ENCODE results near the gene GADL1. TPM values are rescaled to one million over a fixed set of nuclear protein-coding genes. Genes with fewer than 3 reads are reported as not detected.

Gene GADL1
- total and polyA plus RNA-seq, 3 donors from 2014 or later, result 0.08 to 0.30 TPM; not detected in 1

DNA sequence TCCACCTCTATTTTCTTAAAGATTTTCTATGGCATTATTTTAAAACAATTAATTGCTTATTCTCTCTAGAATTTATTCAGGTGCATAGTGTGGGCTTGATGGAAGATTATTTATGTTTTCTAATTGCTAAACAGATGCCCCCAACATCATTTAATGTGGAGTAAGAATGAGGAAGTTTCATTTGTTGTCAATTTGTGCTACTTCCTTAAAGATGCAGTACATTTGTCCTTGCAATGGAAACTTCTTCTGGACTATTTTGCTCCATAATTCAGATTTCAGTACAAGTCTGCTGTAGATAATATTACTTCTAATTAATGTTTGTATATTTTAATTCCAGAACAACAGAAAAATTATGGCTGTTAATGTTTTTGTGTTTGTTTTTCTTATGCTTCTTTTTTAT lies 183.3 kb downstream of the GADL1 start:
- no peaks in the 10 kb centered on the region for H3K36me3 ChIP-seq (ENCODE audit: low read depth, missing control alignments)
- no peaks in the 10 kb centered on the region for H3K9me3 ChIP-seq
- TF ChIP-seq, protein P1, sequence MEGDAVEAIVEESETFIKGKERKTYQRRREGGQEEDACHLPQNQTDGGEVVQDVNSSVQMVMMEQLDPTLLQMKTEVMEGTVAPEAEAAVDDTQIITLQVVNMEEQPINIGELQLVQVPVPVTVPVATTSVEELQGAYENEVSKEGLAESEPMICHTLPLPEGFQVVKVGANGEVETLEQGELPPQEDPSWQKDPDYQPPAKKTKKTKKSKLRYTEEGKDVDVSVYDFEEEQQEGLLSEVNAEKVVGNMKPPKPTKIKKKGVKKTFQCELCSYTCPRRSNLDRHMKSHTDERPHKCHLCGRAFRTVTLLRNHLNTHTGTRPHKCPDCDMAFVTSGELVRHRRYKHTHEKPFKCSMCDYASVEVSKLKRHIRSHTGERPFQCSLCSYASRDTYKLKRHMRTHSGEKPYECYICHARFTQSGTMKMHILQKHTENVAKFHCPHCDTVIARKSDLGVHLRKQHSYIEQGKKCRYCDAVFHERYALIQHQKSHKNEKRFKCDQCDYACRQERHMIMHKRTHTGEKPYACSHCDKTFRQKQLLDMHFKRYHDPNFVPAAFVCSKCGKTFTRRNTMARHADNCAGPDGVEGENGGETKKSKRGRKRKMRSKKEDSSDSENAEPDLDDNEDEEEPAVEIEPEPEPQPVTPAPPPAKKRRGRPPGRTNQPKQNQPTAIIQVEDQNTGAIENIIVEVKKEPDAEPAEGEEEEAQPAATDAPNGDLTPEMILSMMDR (IDR thresholded peaks at IDR 0.05), result no peak
- no peak for TF ChIP-seq POLR2A (IDR thresholded peaks at IDR 0.05)
- no peak overlapping the region for H3K27ac ChIP-seq
- no peaks in the 10 kb centered on the region for H3K27me3 ChIP-seq
- intact Hi-C loops (cut with DNase I; ENCODE audit: low total_unique reads), result no loop called here
- DNase-seq, result no peak
- H3K4me1 ChIP-seq, result no peaks in the 10 kb centered on the region
- H3K4me3 ChIP-seq, result no peak overlapping the region

DNA sequence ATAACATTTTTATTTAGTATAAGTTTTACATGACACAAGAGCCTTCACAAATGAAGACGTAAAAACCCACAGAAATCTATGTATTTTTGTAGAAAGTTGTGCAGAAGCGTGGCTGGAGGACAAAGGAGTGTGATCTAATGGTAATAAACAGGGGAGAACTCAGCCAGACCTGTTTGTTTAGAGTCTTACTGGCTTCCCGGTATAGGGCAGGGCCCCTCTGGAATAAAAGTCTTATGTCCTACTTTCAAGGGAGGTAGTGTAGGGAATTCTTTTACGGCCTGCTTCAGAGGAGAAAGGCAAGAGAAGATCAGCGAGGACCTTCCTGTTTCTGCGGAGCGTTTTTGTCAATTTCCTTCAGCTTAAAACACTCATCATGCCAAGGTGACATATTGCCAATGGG lies 184.4 kb downstream of the GADL1 start:
- TF ChIP-seq POLR2A (IDR thresholded peaks at IDR 0.05), result no peak
- TF ChIP-seq, protein P1 (IDR thresholded peaks at IDR 0.05), result no peak
- 75 to 84% methylated on average over 7 of the region's 7 CpGs for WGBS, 2 donors
- intact Hi-C loops (cut with DNase I; ENCODE audit: low total_unique reads), result no loop called here

DNA sequence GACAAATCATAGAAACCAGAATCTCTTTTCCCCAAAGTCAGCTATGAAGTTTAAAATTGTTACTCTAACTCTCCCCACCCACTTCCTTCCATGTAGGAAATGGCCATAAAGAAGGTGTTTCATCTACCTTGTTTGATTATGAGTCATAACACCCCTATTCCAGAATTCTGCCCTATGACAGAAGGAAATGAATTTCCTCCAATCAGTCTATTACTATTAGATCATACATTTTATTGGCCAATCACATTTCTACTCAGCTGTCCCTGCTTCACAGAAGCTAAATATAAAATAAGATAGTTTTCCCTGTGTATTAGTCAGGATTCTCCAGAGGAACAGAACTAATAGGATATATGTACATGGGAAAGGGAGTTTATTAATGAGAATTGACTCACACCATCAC lies 186.0 kb downstream of the GADL1 start:
- no peak for DNase-seq
- Histone ChIP-seq H3K36me3 (ENCODE audit: low read depth, missing control alignments) (no peaks in the 10 kb centered on the region), H3K9me3 (no peaks in the 10 kb centered on the region), H3K4me1 (no peaks in the 10 kb centered on the region), H3K27me3 (no peaks in the 10 kb centered on the region), H3K4me3 (no peak overlapping the region), H3K27ac (no peak overlapping the region)
- no peak for TF ChIP-seq POLR2A (IDR thresholded peaks at IDR 0.05)
- TF ChIP-seq, protein P1 (IDR thresholded peaks at IDR 0.05), result no peak
- intact Hi-C loops (cut with DNase I; ENCODE audit: low total_unique reads), result no loop called here

More for the DNA sequence above, 184.4 kb downstream of the GADL1 start:
- H3K4me3 ChIP-seq, result no peak overlapping the region
- no peaks in the 10 kb centered on the region for H3K27me3 ChIP-seq
- no peaks in the 10 kb centered on the region for H3K9me3 ChIP-seq
- DNase-seq, result no peak
- H3K4me1 ChIP-seq, result no peaks in the 10 kb centered on the region
- no peaks in the 10 kb centered on the region for H3K36me3 ChIP-seq (ENCODE audit: low read depth, missing control alignments)
- no peak overlapping the region for H3K27ac ChIP-seq

DNA sequence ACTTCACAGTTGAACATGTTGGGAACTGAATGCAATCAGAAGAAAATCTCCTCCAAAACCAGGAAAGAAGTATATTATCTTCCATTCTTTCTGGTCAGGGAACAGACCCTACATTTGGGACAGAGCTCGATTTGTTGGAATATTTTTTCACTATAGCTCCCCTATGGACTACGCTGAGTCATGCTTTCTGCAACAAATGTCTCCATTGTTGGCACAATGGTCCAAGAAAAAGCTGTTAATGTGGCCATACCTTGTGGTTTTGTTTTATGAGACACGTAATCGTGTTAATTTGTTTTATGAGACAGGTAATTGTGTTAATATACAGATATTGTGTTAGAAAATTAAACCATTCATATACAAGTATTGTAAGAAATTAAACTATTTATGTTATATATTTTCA lies 186.6 kb downstream of the GADL1 start:
- H3K9me3 ChIP-seq, result no peaks in the 10 kb centered on the region
- intact Hi-C loops (cut with DNase I; ENCODE audit: low total_unique reads), result no loop called here
- H3K4me3 ChIP-seq, result no peak overlapping the region
- no peaks in the 10 kb centered on the region for H3K36me3 ChIP-seq (ENCODE audit: low read depth, missing control alignments)
- no peak for DNase-seq
- H3K27ac ChIP-seq, result no peak overlapping the region
- no peaks in the 10 kb centered on the region for H3K27me3 ChIP-seq
- TF ChIP-seq POLR2A (IDR thresholded peaks at IDR 0.05), result no peak
- TF ChIP-seq, protein P1 (IDR thresholded peaks at IDR 0.05), result no peak
- H3K4me1 ChIP-seq, result no peaks in the 10 kb centered on the region
- 95 to 96% methylated on average over 4 of the region's 4 CpGs for WGBS, 2 donors
